HL-60 (cell line): ENCODE data around the gene PPP6R2.

Experiments
- DNase-seq, 2 experiments: peaks; one replicate each; pipeline ENCODE4 v3.0.0-alpha.2; 2010 to 2020; ENCODE audit warnings: low read depth in 1 of 2, low spot score in 1 of 2
- H3K27ac ChIP-seq: fragments of 250-450 bp; sonication (Bioruptor Pico); replicated peaks from 2 replicates; pipeline ENCODE4 v1.5.1; 2020; ENCODE audit warnings: mild to moderate bottlenecking, moderate library complexity
- H3K27me3 ChIP-seq: fragments of 250-450 bp; sonication (Bioruptor Pico); 2 replicates; pipeline ENCODE4 v1.5.1; 2021; ENCODE audit warnings: mild to moderate bottlenecking, moderate library complexity; ENCODE audit not compliant: insufficient read depth, poor library complexity, severe bottlenecking
- H3K4me3 ChIP-seq: replicated peaks from 2 replicates; pipeline ENCODE4 v1.5.1; 2011; ENCODE audit warnings: mild to moderate bottlenecking, control low read depth, low read length; ENCODE audit not compliant: insufficient read depth
- GABPA ChIP-seq: IDR thresholded peaks from 2 replicates; pipeline ENCODE4 v1.6.1; 2012; ENCODE audit warnings: low read depth
- POLR2AphosphoS5 ChIP-seq: IDR thresholded peaks from 2 replicates; pipeline ENCODE4 v1.6.1; 2012; ENCODE audit warnings: low read depth
- SPI1 ChIP-seq: IDR thresholded peaks from 2 replicates; pipeline ENCODE4 v1.6.1; 2012; ENCODE audit warnings: low read depth, mild to moderate bottlenecking, borderline replicate concordance
- TF ChIP-seq, protein P1 (sequence below): IDR thresholded peaks from 2 replicates; pipeline ENCODE4 v1.6.1; 2012; ENCODE audit warnings: low read depth; ENCODE audit not compliant: insufficient replicate concordance
- TF ChIP-seq, protein P2 (sequence below): IDR thresholded peaks from one replicate; pipeline ENCODE4 v1.5.1; 2011; ENCODE audit warnings: low read length, control low read depth, inconsistent platforms; ENCODE audit not compliant: insufficient read depth

The PPP6R2 gene

DNA sequence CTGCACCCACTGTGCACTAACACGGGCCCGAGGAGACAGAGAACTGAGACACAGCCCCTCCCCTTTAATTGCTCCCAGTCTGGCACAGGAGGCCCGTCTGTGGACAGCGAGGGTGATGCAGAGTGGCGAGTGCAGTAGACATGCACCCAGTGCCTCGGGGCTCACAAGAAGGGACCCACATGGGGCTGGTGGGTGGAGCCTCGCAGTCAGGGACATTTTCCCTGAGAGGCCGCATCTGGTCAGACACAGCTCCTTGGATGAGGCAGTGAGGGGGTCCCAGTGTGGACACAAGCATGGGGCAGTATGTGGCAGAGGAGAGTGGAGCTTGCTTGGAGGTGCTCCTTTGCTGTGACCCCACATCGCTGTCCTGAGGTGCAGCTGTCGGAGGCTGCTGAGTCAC is 76.9 kb downstream of the PPP6R2 start:
- TF ChIP-seq SPI1, result no peak
- no peak for TF ChIP-seq POLR2AphosphoS5
- TF ChIP-seq GABPA, result no peak
- TF ChIP-seq, protein P1, sequence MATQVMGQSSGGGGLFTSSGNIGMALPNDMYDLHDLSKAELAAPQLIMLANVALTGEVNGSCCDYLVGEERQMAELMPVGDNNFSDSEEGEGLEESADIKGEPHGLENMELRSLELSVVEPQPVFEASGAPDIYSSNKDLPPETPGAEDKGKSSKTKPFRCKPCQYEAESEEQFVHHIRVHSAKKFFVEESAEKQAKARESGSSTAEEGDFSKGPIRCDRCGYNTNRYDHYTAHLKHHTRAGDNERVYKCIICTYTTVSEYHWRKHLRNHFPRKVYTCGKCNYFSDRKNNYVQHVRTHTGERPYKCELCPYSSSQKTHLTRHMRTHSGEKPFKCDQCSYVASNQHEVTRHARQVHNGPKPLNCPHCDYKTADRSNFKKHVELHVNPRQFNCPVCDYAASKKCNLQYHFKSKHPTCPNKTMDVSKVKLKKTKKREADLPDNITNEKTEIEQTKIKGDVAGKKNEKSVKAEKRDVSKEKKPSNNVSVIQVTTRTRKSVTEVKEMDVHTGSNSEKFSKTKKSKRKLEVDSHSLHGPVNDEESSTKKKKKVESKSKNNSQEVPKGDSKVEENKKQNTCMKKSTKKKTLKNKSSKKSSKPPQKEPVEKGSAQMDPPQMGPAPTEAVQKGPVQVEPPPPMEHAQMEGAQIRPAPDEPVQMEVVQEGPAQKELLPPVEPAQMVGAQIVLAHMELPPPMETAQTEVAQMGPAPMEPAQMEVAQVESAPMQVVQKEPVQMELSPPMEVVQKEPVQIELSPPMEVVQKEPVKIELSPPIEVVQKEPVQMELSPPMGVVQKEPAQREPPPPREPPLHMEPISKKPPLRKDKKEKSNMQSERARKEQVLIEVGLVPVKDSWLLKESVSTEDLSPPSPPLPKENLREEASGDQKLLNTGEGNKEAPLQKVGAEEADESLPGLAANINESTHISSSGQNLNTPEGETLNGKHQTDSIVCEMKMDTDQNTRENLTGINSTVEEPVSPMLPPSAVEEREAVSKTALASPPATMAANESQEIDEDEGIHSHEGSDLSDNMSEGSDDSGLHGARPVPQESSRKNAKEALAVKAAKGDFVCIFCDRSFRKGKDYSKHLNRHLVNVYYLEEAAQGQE, result no peak
- TF ChIP-seq, protein P2, sequence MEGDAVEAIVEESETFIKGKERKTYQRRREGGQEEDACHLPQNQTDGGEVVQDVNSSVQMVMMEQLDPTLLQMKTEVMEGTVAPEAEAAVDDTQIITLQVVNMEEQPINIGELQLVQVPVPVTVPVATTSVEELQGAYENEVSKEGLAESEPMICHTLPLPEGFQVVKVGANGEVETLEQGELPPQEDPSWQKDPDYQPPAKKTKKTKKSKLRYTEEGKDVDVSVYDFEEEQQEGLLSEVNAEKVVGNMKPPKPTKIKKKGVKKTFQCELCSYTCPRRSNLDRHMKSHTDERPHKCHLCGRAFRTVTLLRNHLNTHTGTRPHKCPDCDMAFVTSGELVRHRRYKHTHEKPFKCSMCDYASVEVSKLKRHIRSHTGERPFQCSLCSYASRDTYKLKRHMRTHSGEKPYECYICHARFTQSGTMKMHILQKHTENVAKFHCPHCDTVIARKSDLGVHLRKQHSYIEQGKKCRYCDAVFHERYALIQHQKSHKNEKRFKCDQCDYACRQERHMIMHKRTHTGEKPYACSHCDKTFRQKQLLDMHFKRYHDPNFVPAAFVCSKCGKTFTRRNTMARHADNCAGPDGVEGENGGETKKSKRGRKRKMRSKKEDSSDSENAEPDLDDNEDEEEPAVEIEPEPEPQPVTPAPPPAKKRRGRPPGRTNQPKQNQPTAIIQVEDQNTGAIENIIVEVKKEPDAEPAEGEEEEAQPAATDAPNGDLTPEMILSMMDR, result no peak
- DNase-seq, result no peak
- H3K27me3 ChIP-seq, result no peaks in the 10 kb centered on the region
- no peak overlapping the region for H3K4me3 ChIP-seq
- no peak overlapping the region for H3K27ac ChIP-seq

DNA sequence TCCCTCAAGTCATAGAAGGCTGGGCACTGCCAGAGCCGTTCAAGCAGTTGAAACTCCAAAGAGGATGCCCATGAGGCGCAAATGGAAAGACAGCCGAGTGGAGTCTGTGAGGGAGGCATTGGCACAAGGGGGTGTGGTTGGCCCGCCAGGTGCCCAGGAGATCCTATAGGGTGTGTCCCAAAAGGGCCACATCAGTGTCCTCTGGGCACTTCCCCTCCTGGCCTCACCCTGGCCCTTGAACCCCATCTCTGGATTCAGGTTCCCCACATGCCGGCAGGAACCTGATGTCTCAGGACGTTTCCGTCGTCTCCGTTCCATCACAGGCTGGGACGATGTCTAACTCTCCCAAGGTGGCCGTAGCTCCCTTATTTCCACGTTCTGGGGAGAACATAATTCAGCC is 77.5 kb downstream of the PPP6R2 start:
- Histone ChIP-seq H3K4me3 (no peak overlapping the region), H3K27ac (no peak overlapping the region), H3K27me3 (no peaks in the 10 kb centered on the region)
- TF ChIP-seq POLR2AphosphoS5 (no peak), GABPA (no peak), SPI1 (no peak)
- TF ChIP-seq, protein P1, result no peak
- TF ChIP-seq, protein P2, result no peak
- no peak for DNase-seq

DNA sequence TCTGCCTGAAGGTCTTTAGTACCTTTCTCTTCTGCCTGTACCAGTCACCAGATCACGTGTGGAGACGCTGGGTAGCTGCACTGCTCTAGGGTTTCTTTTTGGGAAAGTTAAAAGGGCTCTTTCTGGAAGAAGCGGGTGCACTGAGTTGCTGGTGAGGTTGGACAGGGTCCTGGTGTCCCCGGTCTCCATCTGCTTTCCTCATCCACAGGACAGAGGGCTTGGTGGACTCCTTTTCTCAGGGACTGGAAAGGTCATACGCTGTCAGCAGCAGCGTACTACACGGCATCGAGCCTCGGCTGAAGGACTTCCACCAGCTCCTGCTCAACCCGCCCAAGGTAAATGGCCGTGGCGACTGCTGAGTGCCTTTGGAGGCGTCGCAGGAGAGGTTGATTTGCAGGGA is 78.9 kb downstream of the PPP6R2 start:
- TF ChIP-seq, protein P1, result no peak
- TF ChIP-seq POLR2AphosphoS5, result no peak
- TF ChIP-seq, protein P2, result no peak
- no peak for TF ChIP-seq GABPA
- no peak for TF ChIP-seq SPI1
- H3K27ac ChIP-seq, result no peak overlapping the region
- no peaks in the 10 kb centered on the region for H3K27me3 ChIP-seq
- no peak overlapping the region for H3K4me3 ChIP-seq
- DNase-seq, result no peak
